HG02763 (cell line): ENCODE data around the gene ZSWIM4.
A peak's percentile ranks its signal among the peaks of the same experiment; 100 is the strongest.

Experiments used
- ATAC-seq: cut with Tn5 transposase; IDR thresholded peaks from one replicate; pipeline ENCODE4 v1.9.1; 2021; ENCODE audit warnings: mild to moderate bottlenecking, moderate library complexity; ENCODE audit not compliant: unreplicated experiment

The ZSWIM4 gene

DNA sequence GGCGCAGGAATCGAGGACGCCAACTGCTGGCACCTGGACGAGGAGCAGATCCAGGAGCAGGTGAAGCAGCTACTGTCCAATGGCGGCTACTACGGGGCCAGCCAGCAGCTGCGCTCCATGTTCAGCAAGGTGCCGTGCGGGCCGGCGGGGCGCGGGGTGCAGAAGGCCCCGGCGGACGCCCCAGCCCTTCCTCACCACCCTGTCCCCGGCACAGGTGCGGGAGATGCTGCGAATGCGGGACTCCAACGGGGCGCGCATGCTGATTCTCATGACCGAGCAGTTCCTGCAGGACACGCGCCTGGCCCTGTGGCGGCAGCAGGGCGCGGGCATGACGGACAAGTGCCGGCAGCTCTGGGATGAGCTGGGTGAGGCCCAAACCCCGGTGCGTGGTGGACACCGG, 13.6 kb downstream of the ZSWIM4 start:
- ATAC-seq, result no peak

DNA sequence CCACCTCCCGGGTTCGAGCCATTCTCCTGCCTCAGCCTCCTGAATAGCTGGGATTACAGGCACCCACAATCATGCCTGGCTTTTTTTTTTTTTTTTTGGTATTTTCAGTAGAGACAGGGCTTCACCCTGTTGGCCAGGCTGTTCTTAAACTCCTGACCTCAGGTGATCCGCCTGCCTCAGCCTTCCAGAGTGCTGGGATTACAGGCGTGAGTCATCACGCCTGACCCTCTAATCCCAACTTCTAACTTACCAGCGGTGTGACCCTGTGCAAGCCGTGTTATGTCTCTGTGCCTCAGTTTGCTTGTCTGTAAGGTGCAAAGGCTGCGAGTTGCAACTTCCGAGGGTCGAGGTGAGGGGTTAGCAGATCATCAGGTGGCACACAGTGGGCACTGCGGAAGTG, 17.3 kb downstream of the ZSWIM4 start:
- no peak for ATAC-seq

DNA sequence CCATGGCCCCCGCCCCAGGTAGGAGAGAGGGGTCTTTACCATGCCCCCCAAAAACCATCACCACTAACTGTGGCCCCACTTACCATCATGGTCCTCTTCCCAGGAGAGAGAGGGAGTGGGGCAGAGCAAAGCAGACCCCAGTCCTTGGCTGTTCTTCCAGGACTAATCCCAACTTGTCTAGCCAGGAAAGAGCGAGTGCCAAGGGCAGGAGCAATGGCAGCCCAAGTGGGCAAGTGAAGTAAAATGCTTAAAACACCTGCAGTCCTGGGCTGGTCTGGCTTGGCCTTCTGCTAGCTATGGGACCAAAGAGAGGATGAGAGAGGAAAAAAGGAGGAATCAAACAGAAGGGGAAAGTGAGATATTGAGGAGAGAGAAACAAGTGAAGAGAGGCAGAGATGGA, 17.9 kb downstream of the ZSWIM4 start:
- ATAC-seq, result no peak

DNA sequence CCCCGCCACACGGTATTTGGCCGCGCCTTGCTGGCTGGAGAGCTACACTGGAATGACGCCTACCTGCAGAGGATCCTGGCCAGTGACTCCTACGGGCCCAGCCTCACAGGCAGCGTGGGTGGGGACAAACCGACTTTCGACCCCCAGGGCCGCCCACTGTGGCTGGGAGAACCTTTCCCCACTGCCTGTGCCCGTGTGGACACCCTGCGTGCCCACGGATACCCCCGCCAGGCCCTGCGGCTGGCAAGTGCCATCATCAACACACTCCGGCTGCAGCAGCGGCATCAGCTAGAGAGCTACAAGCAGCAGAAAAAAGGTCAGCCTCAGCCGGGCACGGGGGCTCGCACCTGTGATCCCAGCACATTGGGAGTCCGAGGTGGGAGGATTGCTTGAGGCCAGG, 19.3 kb downstream of the ZSWIM4 start:
- no peak for ATAC-seq

DNA sequence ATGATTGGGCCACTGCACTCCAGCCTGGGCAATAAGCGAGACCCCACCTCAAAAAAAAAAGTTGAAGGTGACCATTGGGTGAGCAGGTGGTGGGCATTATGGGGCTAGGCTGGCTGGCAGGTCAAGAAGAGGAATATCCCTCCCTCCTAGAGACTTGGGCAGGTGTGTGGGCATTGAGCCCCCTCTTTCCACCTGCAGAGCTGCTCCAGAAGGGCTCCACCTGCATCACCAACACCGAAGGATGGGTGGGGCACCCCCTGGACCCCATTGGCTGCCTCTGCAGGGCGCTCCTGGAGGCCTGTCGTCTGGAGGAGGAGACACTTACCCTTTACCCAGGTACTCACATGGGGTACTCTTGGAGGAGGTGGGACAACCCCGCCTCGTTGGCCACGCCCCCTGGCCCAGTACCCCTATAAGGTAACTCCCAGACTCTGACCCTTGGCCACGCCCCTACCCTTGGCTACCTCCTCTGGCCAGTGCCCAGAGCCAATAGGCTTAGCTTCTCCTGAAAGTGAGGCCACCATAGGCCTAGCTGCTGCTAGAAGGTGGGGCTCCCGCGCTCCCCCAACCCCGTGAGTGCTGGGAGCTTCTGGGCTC, 21.9 kb downstream of the ZSWIM4 start:
- ATAC-seq, result no peak

DNA sequence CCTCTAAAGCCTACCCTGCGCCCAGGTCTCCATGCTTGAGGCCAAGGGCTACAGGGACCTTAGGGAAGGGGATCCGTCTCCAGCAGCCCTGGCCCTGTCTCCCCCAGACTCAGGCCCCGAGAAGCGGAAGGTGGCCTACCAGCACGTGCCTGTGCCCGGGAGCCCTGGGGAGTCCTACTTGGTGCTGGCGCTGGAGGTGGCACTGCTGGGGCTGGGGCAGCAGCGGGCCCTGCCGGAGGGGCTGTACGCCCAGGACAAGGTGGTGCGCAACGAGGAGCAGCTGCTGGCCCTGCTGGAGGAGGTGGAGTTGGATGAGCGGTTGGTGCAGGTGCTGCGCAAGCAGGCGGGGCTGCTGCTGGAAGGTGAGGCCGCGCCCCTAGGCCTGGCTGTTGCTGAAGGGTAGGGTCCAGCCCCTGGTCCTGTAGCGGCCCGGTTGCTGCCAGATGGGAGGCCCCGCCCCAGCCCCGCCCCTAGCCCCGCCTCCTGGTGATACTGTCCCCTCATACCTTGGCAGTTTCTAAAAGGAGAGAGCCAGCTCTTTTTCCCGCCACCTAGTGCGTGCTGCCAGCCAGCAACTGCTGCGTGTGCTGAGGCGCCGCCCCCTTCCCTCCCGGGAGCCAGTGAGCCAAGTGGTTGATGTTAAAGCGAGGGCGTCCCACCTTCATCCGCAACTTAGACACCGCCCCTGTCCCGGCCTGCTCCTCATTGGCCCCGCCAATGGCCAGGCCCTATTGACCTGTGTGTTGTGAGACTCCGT, 22.6 kb downstream of the ZSWIM4 start:
- ATAC-seq, result no peak

DNA sequence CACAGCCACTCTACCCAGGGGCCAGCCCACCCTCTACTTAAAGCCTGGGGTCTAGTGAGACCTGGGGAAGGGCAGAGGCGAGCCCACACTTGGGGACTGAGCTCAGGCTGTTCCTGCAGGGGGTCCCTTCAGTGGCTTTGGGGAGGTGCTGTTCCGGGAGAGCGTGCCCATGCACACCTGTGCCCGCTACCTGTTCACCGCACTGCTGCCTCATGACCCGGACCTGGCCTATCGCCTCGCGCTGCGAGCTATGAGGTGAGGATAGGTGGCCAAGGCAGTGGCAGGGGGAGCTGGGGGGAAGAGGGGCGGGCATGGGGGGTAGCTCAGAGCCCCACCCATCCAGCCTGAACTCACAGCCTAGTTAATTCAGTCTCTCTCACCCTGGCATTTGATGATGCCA, 24.0 kb downstream of the ZSWIM4 start:
- no peak for ATAC-seq

DNA sequence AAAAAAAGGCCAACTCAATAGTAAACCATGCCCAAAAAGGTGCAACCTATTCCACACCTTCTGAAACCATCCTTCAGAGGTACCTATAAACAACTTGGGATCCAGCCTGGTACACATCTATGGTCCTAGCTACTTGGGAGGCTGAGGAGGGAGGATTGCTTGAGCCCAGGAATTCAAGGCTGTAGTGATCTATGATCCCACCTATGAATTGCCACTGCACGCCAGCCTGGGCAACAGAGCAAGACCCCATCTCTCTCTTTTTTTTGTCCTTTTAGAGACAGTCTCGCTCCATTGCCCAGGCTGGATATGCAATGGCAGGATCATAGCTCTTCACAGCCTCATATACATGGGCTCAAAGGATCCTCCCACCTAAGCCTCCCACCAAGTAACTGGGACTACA, 26.0 kb downstream of the ZSWIM4 start:
- ATAC-seq, result no peak

DNA sequence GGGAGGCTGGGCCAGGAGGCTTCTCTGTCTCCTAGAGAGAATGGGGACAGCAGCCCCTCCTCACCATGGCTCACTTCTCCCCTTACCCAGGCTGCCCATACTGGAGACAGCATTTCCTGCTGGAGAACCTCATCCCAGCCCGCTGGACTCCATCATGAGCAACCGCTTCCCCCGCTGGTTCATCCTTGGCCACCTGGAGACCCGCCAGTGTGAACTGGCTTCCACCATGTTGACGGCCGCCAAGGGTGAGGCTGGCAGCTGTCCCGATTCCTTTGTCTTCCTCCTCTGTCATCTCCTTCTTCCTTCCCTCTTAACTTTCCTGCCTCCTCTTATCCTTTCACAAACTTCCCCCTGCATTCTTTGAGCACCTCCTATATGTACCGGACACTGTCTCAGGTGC, 28.0 kb downstream of the ZSWIM4 start:
- ATAC-seq, result no peak

DNA sequence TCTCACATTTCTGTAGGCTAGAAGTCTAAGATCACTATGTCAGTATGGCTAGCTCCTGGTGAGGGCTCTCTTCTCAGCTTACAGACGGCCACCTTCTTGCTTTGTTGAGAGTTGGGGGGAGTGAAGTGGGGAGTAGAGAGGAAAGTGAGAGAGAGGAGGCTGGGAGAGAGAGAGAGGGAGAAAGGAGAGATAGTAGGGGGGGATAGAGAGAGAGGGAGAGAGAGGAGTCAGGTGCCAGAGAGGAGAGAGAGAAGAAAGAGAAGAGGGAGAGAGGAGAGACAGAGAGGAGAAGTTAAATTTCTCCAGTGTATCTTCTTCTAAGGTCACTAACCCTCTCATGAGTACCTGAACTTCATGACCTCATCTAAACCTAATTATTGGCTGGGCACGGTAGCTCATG, 28.7 kb downstream of the ZSWIM4 start:
- no peak for ATAC-seq

DNA sequence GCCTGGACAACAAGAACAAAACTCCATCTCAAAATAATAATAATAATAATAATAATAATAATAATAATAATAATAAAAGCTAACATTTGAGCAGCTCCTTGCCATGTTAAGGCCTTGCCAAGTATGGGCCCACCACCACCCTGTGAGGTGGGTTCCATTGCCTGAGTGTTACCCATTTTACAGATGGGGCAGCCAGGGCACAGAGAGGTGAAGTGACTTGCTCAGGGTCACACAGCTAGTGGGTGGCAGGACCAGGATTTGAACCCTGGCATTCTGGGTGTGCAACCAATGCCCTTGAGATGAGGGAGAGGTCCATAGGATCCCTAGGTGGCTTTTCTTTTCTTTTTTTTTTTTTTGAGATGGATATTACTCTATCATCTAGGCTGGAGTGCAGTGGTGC, 29.5 kb downstream of the ZSWIM4 start:
- no peak for ATAC-seq

DNA sequence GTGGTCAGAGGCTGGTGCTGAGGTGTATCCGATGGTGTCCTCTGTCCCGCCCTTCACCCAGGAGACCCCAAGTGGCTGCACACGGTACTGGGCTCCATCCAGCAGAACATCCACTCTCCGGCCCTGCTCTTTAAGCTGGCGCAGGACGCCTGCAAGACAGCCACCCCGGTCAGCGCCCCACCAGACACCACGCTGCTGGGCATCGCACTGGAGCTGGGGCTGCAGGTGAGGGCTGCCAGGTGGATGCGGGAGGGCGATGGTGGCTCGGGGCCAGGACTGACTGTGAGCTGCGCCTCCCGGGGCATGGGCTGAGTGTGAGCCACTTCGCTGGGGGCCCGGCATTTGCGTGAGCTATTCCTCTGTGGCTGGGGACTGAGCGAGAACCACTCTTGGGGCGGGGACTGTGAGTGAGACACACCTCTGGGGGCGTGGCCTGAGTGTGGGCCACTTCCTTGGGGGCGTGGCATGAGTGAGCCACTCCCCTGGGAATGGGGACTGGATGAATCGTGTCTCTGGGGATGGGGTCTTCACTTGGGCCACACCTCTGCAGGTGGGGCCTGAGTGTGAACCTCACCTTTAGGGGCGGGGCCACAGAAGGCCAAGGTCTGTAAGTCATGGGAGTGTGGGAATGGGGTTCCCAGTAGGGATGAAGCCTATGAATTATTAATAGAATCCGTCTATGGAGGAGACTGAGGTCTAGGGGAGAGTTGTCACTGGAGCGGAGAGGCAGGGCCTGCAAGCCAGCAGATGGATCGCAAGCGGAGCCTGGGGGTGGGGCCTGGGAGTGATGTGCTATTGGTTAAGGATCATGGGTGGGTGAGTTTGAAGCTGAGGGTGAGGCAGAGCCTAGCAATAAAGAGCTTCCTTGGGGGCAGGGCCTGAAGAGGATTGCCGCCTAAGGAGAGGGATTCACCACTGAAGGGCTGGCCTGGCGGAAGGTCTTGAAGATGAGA, 30.5 kb downstream of the ZSWIM4 start:
- ATAC-seq, result no peak

DNA sequence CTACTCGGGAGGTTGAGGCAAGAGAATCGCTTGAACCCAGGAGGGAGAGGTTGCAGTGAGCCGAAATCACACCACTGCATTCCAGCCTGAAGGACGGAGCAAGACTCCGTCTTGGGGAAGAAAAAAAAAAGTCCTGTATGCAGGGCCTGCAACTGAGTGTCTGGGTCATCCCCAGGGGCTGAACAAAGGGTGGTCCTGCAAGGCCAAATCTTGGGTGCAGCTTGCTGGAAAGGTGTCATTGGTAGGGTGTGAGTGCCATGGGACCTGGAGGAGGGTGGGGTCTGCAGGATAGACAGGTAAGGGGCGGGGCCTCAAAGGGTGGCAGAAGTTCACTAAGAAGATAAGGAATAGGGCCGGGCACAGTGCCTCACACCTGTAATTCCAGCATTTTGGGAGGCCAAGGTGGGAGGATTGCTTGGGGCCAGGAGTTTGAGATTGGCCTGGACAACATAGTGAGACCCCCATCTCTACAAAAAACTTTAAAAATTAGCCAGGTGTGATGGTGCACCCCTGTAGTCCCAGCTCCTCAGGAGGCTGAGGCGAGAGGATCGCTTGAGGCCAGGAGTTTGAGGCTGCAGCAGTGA, 31.5 kb downstream of the ZSWIM4 start:
- no peak for ATAC-seq

DNA sequence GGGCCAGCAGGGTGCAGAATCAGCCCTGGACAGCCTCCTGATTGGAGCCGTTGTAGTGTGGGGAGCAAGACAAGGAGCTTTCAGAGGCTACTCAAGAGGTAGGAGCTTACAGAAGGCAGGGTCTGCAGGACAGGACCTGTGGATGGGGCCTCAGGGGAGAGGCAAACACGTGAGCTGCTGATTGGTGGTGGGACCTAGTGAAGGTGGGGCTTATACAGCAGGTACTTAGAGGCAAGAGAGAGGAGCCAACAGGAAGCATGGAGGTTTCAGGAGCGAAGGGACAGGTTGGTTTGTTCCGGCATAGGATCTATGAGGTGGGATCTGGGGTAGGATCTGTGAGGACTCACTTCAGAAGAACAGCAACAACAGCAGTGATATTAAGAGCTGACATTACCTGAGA, 32.4 kb downstream of the ZSWIM4 start:
- ATAC-seq, result no peak

DNA sequence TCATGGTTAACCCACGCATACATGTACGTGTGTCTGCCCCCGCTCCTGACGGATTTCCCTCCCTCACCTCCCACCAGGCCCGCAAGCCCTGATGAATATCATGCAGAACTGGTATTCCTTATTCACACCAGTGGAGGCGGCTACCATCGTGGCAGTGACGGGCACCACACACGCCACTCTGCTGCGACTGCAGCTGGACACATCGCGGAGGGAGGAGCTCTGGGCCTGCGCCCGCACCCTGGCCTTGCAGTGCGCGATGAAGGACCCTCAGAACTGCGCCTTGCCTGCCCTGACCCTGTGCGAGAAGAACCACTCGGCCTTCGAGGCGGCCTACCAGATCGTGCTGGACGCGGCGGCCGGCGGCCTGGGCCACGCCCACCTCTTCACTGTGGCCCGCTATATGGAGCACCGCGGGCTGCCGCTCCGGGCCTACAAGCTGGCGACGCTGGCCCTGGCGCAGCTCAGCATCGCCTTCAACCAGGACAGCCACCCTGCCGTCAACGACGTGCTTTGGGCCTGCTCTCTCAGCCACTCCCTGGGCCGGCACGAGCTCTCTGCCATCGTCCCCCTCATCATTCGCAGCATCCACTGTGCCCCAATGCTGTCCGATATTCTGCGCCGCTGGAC, 35.0 kb downstream of the ZSWIM4 start:
- ATAC-seq, result no peak

DNA sequence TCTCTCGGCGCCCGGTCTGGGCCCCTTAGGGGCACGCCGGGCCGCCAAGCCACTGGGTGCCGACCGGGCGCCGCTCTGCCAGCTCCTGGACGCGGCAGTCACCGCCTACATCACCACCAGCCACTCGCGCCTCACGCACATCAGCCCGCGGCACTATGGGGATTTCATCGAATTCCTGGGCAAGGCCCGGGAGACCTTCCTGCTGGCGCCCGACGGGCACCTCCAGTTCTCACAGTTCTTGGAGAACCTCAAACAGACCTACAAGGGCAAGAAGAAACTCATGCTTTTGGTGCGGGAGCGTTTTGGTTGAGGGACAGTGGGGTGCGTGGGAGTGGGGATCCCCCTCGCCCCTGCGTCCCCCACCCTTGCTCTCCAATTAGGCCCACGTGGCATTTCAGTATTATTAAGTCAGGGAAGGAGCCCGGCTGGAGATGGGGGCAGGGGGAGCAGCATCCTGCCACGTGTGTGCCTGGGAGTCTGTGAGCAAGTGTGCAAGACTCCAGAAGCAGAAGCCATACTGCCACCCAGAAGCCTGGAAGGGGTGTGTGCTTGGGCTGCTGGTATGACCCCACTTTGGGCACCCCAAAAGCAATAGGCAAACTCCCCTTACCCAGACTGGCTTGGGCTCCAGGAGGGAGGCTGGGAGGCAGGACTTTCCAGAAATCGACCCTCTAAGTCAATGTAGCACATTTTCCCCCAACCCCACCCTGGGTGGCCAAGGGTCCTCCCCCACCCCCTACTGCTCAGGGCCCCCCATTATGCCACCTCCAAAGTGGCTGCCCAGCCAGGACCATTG, 35.7 kb downstream of the ZSWIM4 start:
- ATAC-seq, result no peak

DNA sequence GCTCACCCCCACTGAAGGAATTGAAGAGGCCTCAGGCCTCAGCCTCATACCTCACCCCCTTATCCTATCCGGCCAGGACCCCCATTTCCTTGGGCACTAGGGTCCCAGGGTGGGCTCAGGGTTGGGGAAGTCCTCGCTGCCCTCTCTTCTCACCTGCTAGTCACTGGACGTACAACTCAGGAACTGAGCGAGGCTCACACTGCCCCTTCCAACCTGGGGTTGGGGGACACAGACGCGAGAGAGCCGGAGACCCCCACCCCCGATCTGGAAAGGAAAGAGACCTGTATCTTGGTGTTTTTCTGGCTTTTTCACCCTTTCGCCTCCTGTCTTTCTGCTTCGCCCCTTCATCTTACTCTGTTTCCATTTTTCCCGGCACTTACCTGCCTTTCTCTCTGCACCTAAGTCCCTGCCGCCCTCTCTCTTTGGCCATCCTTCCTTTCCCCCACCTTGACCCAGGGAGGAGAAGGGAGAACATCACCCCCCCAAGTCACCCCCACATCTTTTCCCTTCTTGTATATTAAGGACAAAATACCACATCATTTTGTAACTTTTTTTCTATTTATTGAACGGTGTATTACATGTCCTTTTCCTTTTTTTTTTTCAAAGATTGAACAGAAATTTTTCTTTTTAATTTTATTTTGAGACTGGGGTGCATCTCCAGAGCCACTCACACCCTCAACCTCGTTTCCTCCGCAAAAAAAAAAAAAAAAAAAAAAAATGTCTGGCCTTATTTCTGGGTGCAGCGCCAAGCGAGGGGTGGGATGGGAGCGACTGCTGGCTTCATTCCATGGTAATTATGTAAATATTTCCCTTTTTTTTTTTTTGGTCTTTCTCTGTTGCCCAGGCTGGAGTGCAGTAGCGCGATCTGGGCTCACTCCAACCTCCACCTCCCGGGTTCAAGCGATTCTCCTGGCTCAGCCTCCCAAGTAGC, 36.6 kb downstream of the ZSWIM4 start:
- ATAC-seq, result no peak

DNA sequence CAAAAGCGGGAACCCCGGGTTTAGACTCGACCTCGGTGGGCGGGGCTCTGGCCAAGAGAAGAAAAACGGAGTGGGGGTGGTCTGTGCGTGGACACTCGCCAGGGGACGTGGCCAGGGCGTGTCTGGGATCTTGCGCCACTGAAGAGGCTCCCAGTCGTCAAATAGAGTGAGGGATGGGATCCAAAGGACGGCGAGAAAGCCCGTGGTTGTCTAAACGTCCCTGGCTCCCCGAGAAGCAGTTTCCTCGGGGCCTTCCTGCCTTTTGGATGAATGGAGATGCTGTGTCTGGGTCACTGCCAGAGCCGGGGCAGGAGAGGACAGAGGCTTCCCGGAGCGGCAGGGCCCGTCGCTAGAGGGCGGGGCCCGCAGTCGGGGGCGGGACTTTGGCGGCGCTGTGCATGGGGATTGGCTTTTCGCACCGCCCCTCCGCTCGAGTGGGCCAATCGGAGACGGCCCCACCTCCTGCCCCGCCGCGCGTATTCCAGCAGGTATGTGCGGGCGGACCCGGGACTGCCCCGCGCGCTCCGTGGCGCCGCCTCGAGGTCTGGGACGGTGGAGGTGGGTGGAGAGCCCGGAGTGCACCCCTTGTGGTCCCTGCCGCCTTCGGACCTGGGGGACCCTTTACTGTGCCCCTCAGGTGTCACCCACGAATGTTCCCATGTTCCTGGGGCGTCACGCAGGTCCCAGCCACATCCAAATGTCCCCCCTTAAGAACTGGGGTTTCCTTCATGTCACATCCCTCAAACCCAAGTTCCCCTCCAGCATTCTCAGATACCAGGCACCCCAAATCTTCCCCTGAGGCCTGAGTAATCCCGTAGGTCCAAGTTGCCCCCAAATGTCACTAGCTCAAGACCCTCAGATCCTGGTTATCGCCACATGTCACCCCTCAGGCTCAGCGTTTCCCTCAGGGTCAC, 38.3 kb downstream of the ZSWIM4 start:
- peak; percentile 85 for ATAC-seq
